Ishikawa (cell line): ENCODE data around the gene VTI1A.

Experiments used
- CEBPB ChIP-seq: IDR thresholded peaks from 2 replicates; pipeline ENCODE4 v1.6.1; 2012
- EP300 ChIP-seq: IDR thresholded peaks from 2 replicates; pipeline ENCODE4 v1.6.1; 2012; ENCODE audit warnings: borderline replicate concordance
- FOXM1 ChIP-seq: IDR thresholded peaks from 2 replicates; pipeline ENCODE4 v1.6.1; 2012; ENCODE audit warnings: low read depth, borderline replicate concordance
- RAD21 ChIP-seq: IDR thresholded peaks from 2 replicates; pipeline ENCODE4 v1.6.1; 2012; ENCODE audit warnings: low read depth

- TF ChIP-seq RAD21 (no peak), CEBPB (no peak), FOXM1 (no peak), EP300 (no peak)
These were observed 56.6 kb downstream of the VTI1A start for GRCh38 chr10:112503643-112504042.
